Skeletal muscle tissue (tissue), 4 donors: ENCODE results near the gene SRCIN1. TPM values are rescaled to one million over a fixed set of nuclear protein-coding genes. Genes with fewer than 3 reads are reported as not detected.
"Not testable (repeated sequence)": the region's sequence is repeated elsewhere in the genome, so short reads cannot be mapped to it uniquely, and the experiment has no call there.

Experiments
- H3K27ac ChIP-seq: one replicate; pipeline ENCODE4 v1.7.0; 2013; ENCODE audit warnings: mild to moderate bottlenecking, low read depth, low read length, inconsistent platforms
- H3K27me3 ChIP-seq, 3 donors: one replicate each; pipeline ENCODE4 v1.7.0; 2013; ENCODE audit warnings: low read length in 3 of 3; ENCODE audit not compliant: control insufficient read depth in 3 of 3, insufficient read depth in 3 of 3
- H3K36me3 ChIP-seq, 3 donors: one replicate each; pipeline ENCODE4 v1.7.0; 2013; ENCODE audit warnings: low read length in 3 of 3; ENCODE audit not compliant: control insufficient read depth in 3 of 3, insufficient read depth in 3 of 3
- H3K4me1 ChIP-seq, 3 donors: one replicate each; pipeline ENCODE4 v1.7.0; 2013; ENCODE audit warnings: low read length in 3 of 3, mild to moderate bottlenecking in 3 of 3; ENCODE audit not compliant: control insufficient read depth in 3 of 3, insufficient read depth in 3 of 3
- H3K4me3 ChIP-seq, 3 donors: one replicate each; pipeline ENCODE4 v1.7.0; 2013; ENCODE audit warnings: low read length in 3 of 3
- H3K9ac ChIP-seq, 3 donors: one replicate each; pipeline ENCODE4 v1.7.0; 2013; ENCODE audit warnings: low read length in 3 of 3, mild to moderate bottlenecking in 3 of 3, moderate library complexity in 2 of 3, low read depth in 1 of 3
- H3K9me3 ChIP-seq, 3 donors: one replicate each; pipeline ENCODE4 v1.7.0; 2013; ENCODE audit warnings: low read length in 3 of 3; ENCODE audit not compliant: control insufficient read depth in 3 of 3
- total RNA-seq: library from RNA; depleted of rRNA; stranded (reverse); fragments of >200 nt; gene quantifications from one replicate; pipeline ENCODE4 v1.2.3, GENCODE V29; 2014
- donor health status: Osteomylitis.

SRCIN1 gene
- total RNA-seq, 1 donor from 2014 or later, result 0.52 TPM

- not testable (repeated sequence) for H3K4me3 ChIP-seq, H3K27me3 ChIP-seq, H3K9ac ChIP-seq, H3K27ac ChIP-seq, H3K4me1 ChIP-seq, H3K9me3 ChIP-seq
- peaks cover 24 to 30% (median 25%) of the 10 kb centered on the region in 3 donors for H3K36me3 ChIP-seq
Observed at GRCh38 chr17:38492067-38493040, 113.4 kb downstream of the SRCIN1 start.

GRCh38 chr17:38491346-38492066 lies 114.2 kb downstream of the SRCIN1 start:
- H3K27ac ChIP-seq, H3K4me1 ChIP-seq, H3K4me3 ChIP-seq, H3K27me3 ChIP-seq, H3K9ac ChIP-seq, H3K9me3 ChIP-seq: not testable (repeated sequence)
- peaks cover 24 to 33% (median 25%) of the 10 kb centered on the region in 3 donors for H3K36me3 ChIP-seq

- H3K27me3 ChIP-seq, H3K9me3 ChIP-seq, H3K9ac ChIP-seq, H3K4me1 ChIP-seq, H3K4me3 ChIP-seq, H3K27ac ChIP-seq: not testable (repeated sequence)
- peaks cover 20 to 33% (median 24%) of the 10 kb centered on the region in 3 donors for H3K36me3 ChIP-seq
Observed at GRCh38 chr17:38489774-38490173, 116.0 kb downstream of the SRCIN1 start.

- Histone ChIP-seq H3K4me1 (peaks cover 3 to 15% (median 11%) of the 10 kb centered on the region in 3 donors), H3K36me3 (peaks cover 4 to 22% (median 15%) of the 10 kb centered on the region in 3 donors)
- not testable (repeated sequence) for H3K4me3 ChIP-seq, H3K9ac ChIP-seq, H3K27ac ChIP-seq, H3K9me3 ChIP-seq, H3K27me3 ChIP-seq
Observed at GRCh38 chr17:38485681-38486298, 120.0 kb downstream of the SRCIN1 start.

- no peaks in the 10 kb centered on the region for H3K9me3 ChIP-seq
- no peaks in the 10 kb centered on the region for H3K27me3 ChIP-seq
- peaks cover 3 to 22% (median 14%) of the 10 kb centered on the region in 3 donors for H3K36me3 ChIP-seq
- no peak overlapping the region for H3K4me3 ChIP-seq
- H3K27ac ChIP-seq, result no peak overlapping the region
- peaks cover 3 to 15% (median 11%) of the 10 kb centered on the region in 3 donors for H3K4me1 ChIP-seq
- no peak overlapping the region for H3K9ac ChIP-seq
Observed at GRCh38 chr17:38485146-38485468, 120.6 kb downstream of the SRCIN1 start.

- peak overlapping the region in 1 of 3 donors; percentile 57 for H3K9ac ChIP-seq
- H3K27ac ChIP-seq, H3K27me3 ChIP-seq, H3K9me3 ChIP-seq, H3K4me3 ChIP-seq: not testable (repeated sequence)
- H3K4me1 ChIP-seq, result peaks cover 3 to 15% (median 11%) of the 10 kb centered on the region in 3 donors
- H3K36me3 ChIP-seq, result peaks cover 0 to 21% (median 13%) of the 10 kb centered on the region in 3 donors
Observed at GRCh38 chr17:38484242-38485145, 121.3 kb downstream of the SRCIN1 start.

- Histone ChIP-seq H3K4me1 (peaks cover 3 to 15% (median 11%) of the 10 kb centered on the region in 3 donors), H3K36me3 (peaks cover 0 to 27% (median 22%) of the 10 kb centered on the region in 3 donors)
- not testable (repeated sequence) for H3K27ac ChIP-seq, H3K4me3 ChIP-seq, H3K9ac ChIP-seq, H3K9me3 ChIP-seq, H3K27me3 ChIP-seq
Observed at GRCh38 chr17:38482700-38483043, 123.1 kb downstream of the SRCIN1 start.

GRCh38 chr17:38482039-38482699 lies 123.6 kb downstream of the SRCIN1 start:
- not testable (repeated sequence) for H3K27ac ChIP-seq, H3K27me3 ChIP-seq, H3K4me3 ChIP-seq, H3K9me3 ChIP-seq, H3K9ac ChIP-seq
- Histone ChIP-seq H3K4me1 (peaks cover 3 to 15% (median 11%) of the 10 kb centered on the region in 3 donors), H3K36me3 (peaks cover 0 to 27% (median 22%) of the 10 kb centered on the region in 3 donors)
